G401.6 (cell line): ENCODE data around the gene LIG3.
"Not testable (repeated sequence)": the region's sequence is repeated elsewhere in the genome, so short reads cannot be mapped to it uniquely, and the experiment has no call there.

Experiments used
- FAIRE-seq: peaks from 2 replicates; lab custom pipeline; 2012; peaks lifted over from hg19 to GRCh38; lab: Jason Lieb, UNC

Gene LIG3

GRCh38 chr17:35045458-35045979, 65.2 kb downstream of the LIG3 start:
- not testable (repeated sequence) for FAIRE-seq

- FAIRE-seq = no peak
Measured at GRCh38 chr17:35046245-35046644, 65.9 kb downstream of the LIG3 start.

- FAIRE-seq = no peak
Measured at GRCh38 chr17:35046740-35047283, 66.5 kb downstream of the LIG3 start.

GRCh38 chr17:35048685-35049379, 68.5 kb downstream of the LIG3 start:
- no peak for FAIRE-seq

GRCh38 chr17:35050170-35050569, 69.9 kb downstream of the LIG3 start:
- no peak for FAIRE-seq

- no peak for FAIRE-seq
Measured at GRCh38 chr17:35051183-35051578, 70.9 kb downstream of the LIG3 start.

GRCh38 chr17:35051579-35052240, 71.4 kb downstream of the LIG3 start:
- no peak for FAIRE-seq

- FAIRE-seq = no peak
Measured at GRCh38 chr17:35052241-35052610, 71.9 kb downstream of the LIG3 start.

- no peak for FAIRE-seq
Measured at GRCh38 chr17:35052780-35053179, 72.5 kb downstream of the LIG3 start.

GRCh38 chr17:35053204-35053603, 72.9 kb downstream of the LIG3 start:
- FAIRE-seq = no peak

- no peak for FAIRE-seq
Measured at GRCh38 chr17:35056013-35056412, 75.7 kb downstream of the LIG3 start.

GRCh38 chr17:35057332-35057915, 77.1 kb downstream of the LIG3 start:
- FAIRE-seq = no peak
